NCI-H510A (cell line): ENCODE measurements around the gene NCL.
"Not testable (repeated sequence)": the region's sequence is repeated elsewhere in the genome, so short reads cannot be mapped to it uniquely, and the experiment has no call there.

Source experiments
- DNase-seq: peaks from one replicate; lab custom pipeline; 2025; lab: John Stamatoyannopoulos, UW

The NCL gene

GRCh38 chr2:231405601-231406367 lies 58.5 kb downstream of the NCL start:
- not testable (repeated sequence) for DNase-seq

DNA sequence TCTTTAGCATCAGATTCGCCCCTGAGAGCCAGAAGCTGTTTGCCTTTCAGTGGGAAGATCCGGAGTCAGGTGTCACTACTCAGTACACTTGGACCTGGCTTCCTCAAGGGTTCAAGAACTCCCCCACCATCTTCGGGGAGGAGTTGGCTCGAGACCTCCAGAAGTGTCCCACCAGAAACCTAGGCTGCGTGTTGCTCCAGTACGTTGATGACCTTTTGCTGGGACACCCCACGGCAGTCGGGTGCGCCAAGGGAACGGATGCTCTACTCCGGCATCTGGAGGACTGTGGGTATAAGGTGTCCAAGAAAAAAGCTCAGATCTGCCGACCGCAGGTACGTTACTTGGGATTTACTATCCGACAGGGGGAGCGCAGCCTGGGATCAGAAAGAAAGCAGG lies 60.1 kb downstream of the NCL start:
- DNase-seq, result not testable (repeated sequence)
